Peyer's patch (tissue), 4 donors: Measurements from ENCODE around the gene RDH16.

Experiments used
- CTCF ChIP-seq, 6 experiments: fragments of 450-650 bp in 4 of 6; fragments of 200-600 bp in 2 of 6; sonication (generic) in 1 of 6; IDR thresholded peaks; one replicate each; pipeline ENCODE4 v1.5.1; 2017 to 2019; ENCODE audit warnings: antibody characterized with exemption in 6 of 6, mild to moderate bottlenecking in 3 of 6, moderate library complexity in 1 of 6
- POLR2A ChIP-seq, 2 donors: fragments of 450-650 bp; IDR thresholded peaks; one replicate each; pipeline ENCODE4 v1.5.1; 2017; ENCODE audit warnings: antibody characterized with exemption in 2 of 2, mild to moderate bottlenecking in 2 of 2, moderate library complexity in 2 of 2

DNA sequence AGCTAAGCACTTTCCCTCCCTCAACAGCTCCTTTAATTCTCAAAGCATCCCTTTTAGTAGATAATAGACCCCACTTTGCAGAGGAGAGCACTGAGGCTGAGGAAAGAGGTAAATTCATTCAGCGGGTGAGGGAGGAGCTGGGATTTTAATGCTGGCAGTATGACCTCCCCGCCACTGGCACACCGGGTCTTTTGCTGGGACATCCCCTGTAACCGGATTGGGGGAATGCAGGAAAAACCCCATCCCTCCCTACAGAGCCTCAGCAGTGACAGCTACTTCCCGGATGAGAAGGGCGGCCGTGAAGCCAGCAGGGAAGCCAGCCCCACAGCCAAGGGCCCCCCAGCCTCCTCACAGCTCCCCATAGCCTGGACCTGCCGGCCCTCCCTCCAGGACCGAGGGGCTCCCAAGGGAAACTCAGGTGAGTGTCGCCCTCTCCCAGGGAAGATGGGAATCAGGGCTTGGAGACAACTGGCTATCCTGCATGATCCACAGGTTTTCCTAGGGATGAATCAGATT is 36.9 kb upstream of the RDH16 start:
- TF ChIP-seq CTCF (IDR thresholded peaks at IDR 0.05) (no peak), POLR2A (IDR thresholded peaks at IDR 0.05) (no peak)
